Fibroblast of lung (primary cell): ENCODE measurements around the gene L3MBTL4. TPM values are rescaled to one million over a fixed set of nuclear protein-coding genes. Genes with fewer than 3 reads are reported as not detected.

Experiments
- DNase-seq, 2 donors: peaks; one replicate each; pipeline versions ENCODE4 v3.0.0 to v3.0.0-alpha.2; 2010; ENCODE audit warnings: low read depth in 2 of 2
- H2AFZ ChIP-seq: 2 replicates; pipeline ENCODE4 v1.5.1; 2012; ENCODE audit warnings: low read length, control low read depth, inconsistent platforms
- H3K27ac ChIP-seq: 2 replicates; pipeline ENCODE4 v1.5.1; 2011; ENCODE audit warnings: low read length, control low read depth; ENCODE audit not compliant: insufficient read depth
- H3K27me3 ChIP-seq: 2 replicates; pipeline ENCODE4 v1.5.1; 2011; ENCODE audit warnings: mild to moderate bottlenecking, low read length; ENCODE audit not compliant: control insufficient read depth, insufficient read depth
- H3K36me3 ChIP-seq: 2 replicates; pipeline ENCODE4 v1.5.1; 2011; ENCODE audit warnings: low read length; ENCODE audit not compliant: control insufficient read depth, insufficient read depth
- H3K4me1 ChIP-seq: 2 replicates; pipeline ENCODE4 v1.5.1; 2011; ENCODE audit warnings: low read length; ENCODE audit not compliant: control insufficient read depth, insufficient read depth; ENCODE audit errors: extremely low read depth
- H3K4me2 ChIP-seq: 2 replicates; pipeline ENCODE4 v1.5.1; 2011; ENCODE audit warnings: low read length, control low read depth; ENCODE audit not compliant: insufficient read depth; ENCODE audit errors: extremely low read depth
- H3K4me3 ChIP-seq, 4 experiments: fragments of 200-600 bp in 1 of 4; sonication (generic) in 1 of 4; replicated peaks in 1 of 4; 2 replicates each; pipeline ENCODE4 v1.5.1; 2011 to 2016; ENCODE audit warnings: low read length in 4 of 4, low read depth in 3 of 4, mild to moderate bottlenecking in 3 of 4, control low read depth in 2 of 4, inconsistent platforms in 1 of 4, mixed read lengths in 1 of 4; ENCODE audit not compliant: insufficient read depth in 1 of 4; ENCODE audit errors: control extremely low read depth in 1 of 4
- H3K79me2 ChIP-seq: 2 replicates; pipeline ENCODE4 v1.5.1; 2012; ENCODE audit warnings: mild to moderate bottlenecking, low read length, inconsistent platforms; ENCODE audit not compliant: control insufficient read depth, insufficient read depth
- H3K9ac ChIP-seq: 2 replicates; pipeline ENCODE4 v1.5.1; 2011; ENCODE audit warnings: mild to moderate bottlenecking, low read length, control low read depth; ENCODE audit not compliant: insufficient read depth
- H3K9me3 ChIP-seq: 2 replicates; pipeline ENCODE4 v1.5.1; 2012; ENCODE audit warnings: low read depth, low read length; ENCODE audit not compliant: control insufficient read depth, insufficient read depth
- H4K20me1 ChIP-seq: 2 replicates; pipeline ENCODE4 v1.5.1; 2011; ENCODE audit warnings: low read length; ENCODE audit not compliant: control insufficient read depth, insufficient read depth; ENCODE audit errors: extremely low read depth
- CTCF ChIP-seq, 2 donors: IDR thresholded peaks in 1 of 2; conservative IDR thresholded peaks in 1 of 2; 1 replicate in 1 of 2; 2 replicates in 1 of 2; pipeline ENCODE4 v1.5.1; 2011 to 2012; ENCODE audit warnings: low read length in 2 of 2, control low read depth in 1 of 2, inconsistent platforms in 1 of 2, low read depth in 1 of 2, mild to moderate bottlenecking in 1 of 2
- EZH2 ChIP-seq: IDR thresholded peaks from 2 replicates; pipeline ENCODE4 v1.5.1; 2012; ENCODE audit warnings: low read length, control low read depth, mild to moderate bottlenecking; ENCODE audit errors: missing control alignments
- polyA plus RNA-seq, 2 donors: library from polyadenylated mRNA; depleted of rRNA in 1 of 2; stranded (reverse) in 1 of 2; unstranded in 1 of 2; fragments of >200 nt; gene quantifications; 2 replicates each; pipeline ENCODE4 v1.2.1, GENCODE V29; 2011 to 2012; ENCODE audit warnings: missing spikeins in 1 of 2
- total RNA-seq: library from RNA; depleted of rRNA; stranded (reverse); fragments of >200 nt; gene quantifications from 2 replicates; pipeline ENCODE4 v1.2.1, GENCODE V29; 2014

The L3MBTL4 gene
- total and polyA plus RNA-seq, 2 donors (not counting 1 experiment from before 2014, with no cell fraction given): 0.06 to 0.33 TPM

GRCh38 chr18:5977022-5977421 lies 437.7 kb downstream of the L3MBTL4 start:
- H3K27ac ChIP-seq: no peak overlapping the region
- H3K27me3 ChIP-seq: no peaks in the 10 kb centered on the region
- H4K20me1 ChIP-seq: no peaks in the 10 kb centered on the region
- no peak for TF ChIP-seq EZH2
- no peak for TF ChIP-seq CTCF (conservative IDR thresholded peaks at IDR 0.05 in 1 of 2, IDR thresholded peaks at IDR 0.05 in 1 of 2; ENCODE audit: low read depth in 1 of 2, low read length in 2 of 2)
- no peak overlapping the region for H3K9ac ChIP-seq
- H2AFZ ChIP-seq: no peak overlapping the region
- H3K9me3 ChIP-seq: no peaks in the 10 kb centered on the region
- no peak overlapping the region for H3K4me3 ChIP-seq
- H3K79me2 ChIP-seq: no peaks in the 10 kb centered on the region
- H3K4me2 ChIP-seq: no peak overlapping the region
- DNase-seq: no peak
- no peaks in the 10 kb centered on the region for H3K36me3 ChIP-seq
- peaks cover 2% of the 10 kb centered on the region for H3K4me1 ChIP-seq

GRCh38 chr18:5975111-5976002 lies 439.4 kb downstream of the L3MBTL4 start:
- Histone ChIP-seq H4K20me1 (no peaks in the 10 kb centered on the region), H3K27me3 (no peaks in the 10 kb centered on the region), H3K4me1 (peaks cover 2% of the 10 kb centered on the region), H3K9ac (no peak overlapping the region), H2AFZ (no peak overlapping the region), H3K4me2 (peak overlapping the region; percentile 60), H3K36me3 (no peaks in the 10 kb centered on the region), H3K4me3 (no peak overlapping the region), H3K9me3 (no peaks in the 10 kb centered on the region), H3K27ac (no peak overlapping the region), H3K79me2 (no peaks in the 10 kb centered on the region)
- peak; percentile 77 to 92 for DNase-seq
- peak; percentile 6 to 15 for TF ChIP-seq CTCF (conservative IDR thresholded peaks at IDR 0.05 in 1 of 2, IDR thresholded peaks at IDR 0.05 in 1 of 2; ENCODE audit: low read depth in 1 of 2, low read length in 2 of 2)
- no peak for TF ChIP-seq EZH2

- peaks cover 2% of the 10 kb centered on the region for H3K4me1 ChIP-seq
- H3K9me3 ChIP-seq: no peaks in the 10 kb centered on the region
- H3K9ac ChIP-seq: no peak overlapping the region
- no peak overlapping the region for H3K4me2 ChIP-seq
- H3K27ac ChIP-seq: no peak overlapping the region
- DNase-seq: no peak
- H2AFZ ChIP-seq: no peak overlapping the region
- TF ChIP-seq CTCF (conservative IDR thresholded peaks at IDR 0.05 in 1 of 2, IDR thresholded peaks at IDR 0.05 in 1 of 2; ENCODE audit: low read depth in 1 of 2, low read length in 2 of 2): no peak
- TF ChIP-seq EZH2: no peak
- H4K20me1 ChIP-seq: no peaks in the 10 kb centered on the region
- no peaks in the 10 kb centered on the region for H3K79me2 ChIP-seq
- no peak overlapping the region for H3K4me3 ChIP-seq
- no peaks in the 10 kb centered on the region for H3K36me3 ChIP-seq
- no peaks in the 10 kb centered on the region for H3K27me3 ChIP-seq
Observed at GRCh38 chr18:5974696-5975095, 440.0 kb downstream of the L3MBTL4 start.
